Measurements from ENCODE around the gene PTCD1. TPM values are rescaled to one million over a fixed set of nuclear protein-coding genes. Genes with fewer than 3 reads are reported as not detected.
"Not testable (repeated sequence)": the region's sequence is repeated elsewhere in the genome, so short reads cannot be mapped to it uniquely, and the experiment has no call there.

PTCD1 gene
- total RNA-seq, 1 donor: 8.9 TPM

GRCh38 chr7:99390941-99391602 is 47.5 kb downstream of the PTCD1 start:
- no peak for DNase-seq (ENCODE audit: low read depth in 2 of 3, low spot score in 2 of 3)

- no peak for DNase-seq (ENCODE audit: low read depth in 2 of 3, low spot score in 2 of 3)
Measured at GRCh38 chr7:99389772-99390171, 48.8 kb downstream of the PTCD1 start.

- DNase-seq (ENCODE audit: low read depth in 2 of 3, low spot score in 2 of 3): no peak
Measured at GRCh38 chr7:99387912-99388311, 50.7 kb downstream of the PTCD1 start.

GRCh38 chr7:99387239-99387635 is 51.4 kb downstream of the PTCD1 start:
- not testable (repeated sequence) for DNase-seq (ENCODE audit: low read depth in 2 of 3, low spot score in 2 of 3)

GRCh38 chr7:99386584-99387238 is 51.9 kb downstream of the PTCD1 start:
- DNase-seq (ENCODE audit: low read depth in 2 of 3, low spot score in 2 of 3): peak in 2 of 3 donors; percentile 67 to 79

GRCh38 chr7:99385564-99385963 is 53.0 kb downstream of the PTCD1 start:
- DNase-seq (ENCODE audit: low read depth in 2 of 3, low spot score in 2 of 3): no peak

GRCh38 chr7:99384523-99384922 is 54.1 kb downstream of the PTCD1 start:
- no peak for DNase-seq (ENCODE audit: low read depth in 2 of 3, low spot score in 2 of 3)

- DNase-seq (ENCODE audit: low read depth in 2 of 3, low spot score in 2 of 3): no peak
Measured at GRCh38 chr7:99383791-99384370, 54.7 kb downstream of the PTCD1 start.

- DNase-seq (ENCODE audit: low read depth in 2 of 3, low spot score in 2 of 3): no peak
Measured at GRCh38 chr7:99383203-99383602, 55.4 kb downstream of the PTCD1 start.

- no peak for DNase-seq (ENCODE audit: low read depth in 2 of 3, low spot score in 2 of 3)
Measured at GRCh38 chr7:99381664-99382075, 56.9 kb downstream of the PTCD1 start.

- peak in 1 of 3 donors; percentile 80 for DNase-seq (ENCODE audit: low read depth in 2 of 3, low spot score in 2 of 3)
Measured at GRCh38 chr7:99380823-99381663, 57.6 kb downstream of the PTCD1 start.

- peak in 2 of 3 donors; percentile 75 to 76 for DNase-seq (ENCODE audit: low read depth in 2 of 3, low spot score in 2 of 3)
Measured at GRCh38 chr7:99380032-99380822, 58.4 kb downstream of the PTCD1 start.

- not testable (repeated sequence) for DNase-seq (ENCODE audit: low read depth in 2 of 3, low spot score in 2 of 3)
Measured at GRCh38 chr7:99379693-99380031, 58.9 kb downstream of the PTCD1 start.

GRCh38 chr7:99379043-99379577 is 59.5 kb downstream of the PTCD1 start:
- DNase-seq (ENCODE audit: low read depth in 2 of 3, low spot score in 2 of 3): peak in 2 of 3 donors; percentile 73 to 82

GRCh38 chr7:99375070-99375807 is 63.4 kb downstream of the PTCD1 start:
- DNase-seq (ENCODE audit: low read depth in 2 of 3, low spot score in 2 of 3): peak in 2 of 3 donors; percentile 66 to 70

- peak; percentile 67 to 86 (median 83) for DNase-seq (ENCODE audit: low read depth in 2 of 3, low spot score in 2 of 3)
Measured at GRCh38 chr7:99374111-99375064, 64.2 kb downstream of the PTCD1 start, which contains the start of gene ARPC1B. ARPC1B (plus strand) TSS chr7:99374730; CDS start chr7:99385715, 10,985 bp downstream.

GRCh38 chr7:99373091-99374066 is 65.2 kb downstream of the PTCD1 start:
- no peak for DNase-seq (ENCODE audit: low read depth in 2 of 3, low spot score in 2 of 3)
